Measurements from ENCODE around the gene THSD4.
"Not testable (repeated sequence)": the region's sequence is repeated elsewhere in the genome, so short reads cannot be mapped to it uniquely, and the experiment has no call there.

THSD4 gene

DNA sequence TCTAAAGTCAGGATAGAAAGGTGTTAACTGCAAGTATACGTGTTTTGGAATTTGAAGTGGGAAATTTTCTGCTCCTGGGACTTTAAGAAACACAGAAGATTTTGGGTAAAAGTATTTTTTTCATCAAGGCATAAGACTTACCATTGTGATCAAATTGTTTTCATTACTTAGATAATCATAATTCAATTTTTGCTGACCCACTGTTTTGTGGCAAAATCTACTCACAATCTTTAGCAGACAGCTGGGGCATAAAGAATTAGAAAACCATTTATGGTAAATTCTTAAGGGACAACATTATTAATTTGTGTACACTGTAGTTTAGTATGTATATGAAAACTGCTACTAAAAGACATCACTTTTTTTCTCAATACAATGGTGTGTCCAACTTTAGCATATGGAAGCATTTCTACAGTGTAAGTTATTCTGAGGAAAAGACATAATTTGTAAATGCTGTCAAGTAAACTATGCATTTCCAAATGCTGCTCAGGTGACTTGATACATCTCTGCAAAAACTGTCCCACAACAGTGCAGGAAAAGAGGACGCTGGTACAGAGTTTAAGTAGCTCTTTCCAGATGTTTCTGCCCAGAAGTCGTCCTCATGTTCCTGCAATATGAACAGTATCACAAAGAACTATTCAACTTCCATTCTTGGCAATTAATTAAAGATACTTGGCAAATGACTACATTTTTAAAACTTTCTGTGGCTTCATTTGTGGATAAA lies 52.3 kb downstream of the THSD4 start:
- Mint-ChIP-seq H3K4me3 (no peak overlapping the region), H3K36me3 (ENCODE audit: low read depth) (peaks cover under 1% of the 10 kb centered on the region), H3K27ac (no peak overlapping the region), H3K27me3 (peaks cover 13% of the 10 kb centered on the region), H3K4me1 (no peaks in the 10 kb centered on the region), H3K9me3 (peaks cover 20% of the 10 kb centered on the region)
- DNase-seq (no peak), ATAC-seq (no peak)

DNA sequence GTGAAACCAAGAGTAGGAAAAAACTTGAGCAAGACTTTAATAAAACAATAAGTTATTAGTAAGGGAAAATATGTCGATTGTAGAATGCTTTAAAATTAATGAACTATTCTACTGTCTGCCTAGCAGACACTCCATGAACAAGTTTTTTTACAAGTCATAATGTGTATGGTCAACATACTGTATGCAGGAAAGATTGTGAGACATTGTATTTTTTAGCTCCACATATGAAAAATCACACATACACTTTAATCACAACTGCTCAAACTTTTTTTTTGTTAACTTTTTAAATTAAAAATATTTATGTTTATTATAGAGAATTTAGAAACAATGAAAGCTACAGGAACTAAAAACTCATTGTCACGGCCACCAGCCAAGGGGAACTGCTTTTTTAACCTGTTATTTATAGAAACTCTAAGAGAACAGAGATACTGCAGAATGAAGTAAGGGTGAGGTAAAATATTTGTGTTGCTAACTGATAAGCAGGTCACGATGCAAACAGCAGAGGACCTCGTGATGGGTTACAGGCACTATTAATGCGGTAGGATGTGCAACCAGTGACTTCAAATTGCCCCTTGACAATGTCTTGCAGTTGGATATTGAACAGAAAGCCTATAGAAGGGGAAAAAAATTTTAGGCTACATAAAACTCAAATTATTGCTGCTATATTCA lies 53.0 kb downstream of the THSD4 start:
- Mint-ChIP-seq H3K4me3 (no peak overlapping the region), H3K4me1 (no peaks in the 10 kb centered on the region), H3K9me3 (peaks cover 16% of the 10 kb centered on the region), H3K27ac (no peak overlapping the region), H3K27me3 (peaks cover 13% of the 10 kb centered on the region), H3K36me3 (ENCODE audit: low read depth) (peaks cover 2% of the 10 kb centered on the region)
- DNase-seq = no peak
- no peak for ATAC-seq

DNA sequence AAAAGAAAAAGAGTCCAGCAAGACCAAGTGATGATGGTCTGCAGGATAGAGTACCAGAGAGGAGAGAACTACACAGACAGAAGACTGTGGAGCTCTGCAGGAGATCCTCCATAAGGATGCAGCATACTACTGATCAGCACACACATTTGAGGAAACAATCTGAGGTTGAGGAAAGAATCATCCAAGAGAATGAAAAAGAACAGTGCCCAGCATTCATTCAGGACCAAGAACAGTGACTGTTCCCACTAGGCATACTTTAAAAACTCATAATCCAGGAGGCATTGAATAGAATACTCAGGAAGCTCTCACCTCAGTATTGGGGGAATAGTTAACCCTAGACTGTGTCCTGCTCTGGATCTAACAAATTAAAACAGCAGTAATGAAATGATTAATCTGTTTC lies 54.9 kb downstream of the THSD4 start:
- Mint-ChIP-seq H3K27me3 (peaks cover 16% of the 10 kb centered on the region), H3K4me1 (no peaks in the 10 kb centered on the region), H3K9me3 (peaks cover 22% of the 10 kb centered on the region), H3K4me3 (no peak overlapping the region), H3K27ac (no peak overlapping the region), H3K36me3 (ENCODE audit: low read depth) (peaks cover 7% of the 10 kb centered on the region)
- DNase-seq = no peak
- ATAC-seq = no peak

DNA sequence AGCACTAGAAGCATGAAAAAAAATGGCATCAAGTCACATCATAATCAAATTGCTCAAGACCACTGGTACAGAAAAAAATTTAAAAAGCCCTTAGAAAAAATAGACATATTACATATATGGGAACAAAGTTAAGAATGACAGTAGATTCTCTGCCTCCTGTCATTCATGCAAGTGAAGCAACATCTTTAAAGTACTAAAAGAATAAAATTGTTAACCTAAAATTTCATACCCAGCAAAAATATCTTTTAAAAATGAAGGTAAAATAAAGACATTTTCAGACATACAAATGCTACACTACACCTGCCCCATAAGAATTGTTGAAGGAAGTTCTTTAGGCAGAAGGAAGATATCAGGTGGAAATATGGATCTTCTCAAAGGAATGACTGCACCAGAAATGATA lies 55.9 kb downstream of the THSD4 start:
- no peak for ATAC-seq
- Mint-ChIP-seq H3K27me3 (peaks cover 11% of the 10 kb centered on the region), H3K4me1 (no peaks in the 10 kb centered on the region), H3K9me3 (peaks cover 22% of the 10 kb centered on the region), H3K36me3 (ENCODE audit: low read depth) (peaks cover 7% of the 10 kb centered on the region), H3K4me3 (no peak overlapping the region), H3K27ac (no peak overlapping the region)
- no peak for DNase-seq

DNA sequence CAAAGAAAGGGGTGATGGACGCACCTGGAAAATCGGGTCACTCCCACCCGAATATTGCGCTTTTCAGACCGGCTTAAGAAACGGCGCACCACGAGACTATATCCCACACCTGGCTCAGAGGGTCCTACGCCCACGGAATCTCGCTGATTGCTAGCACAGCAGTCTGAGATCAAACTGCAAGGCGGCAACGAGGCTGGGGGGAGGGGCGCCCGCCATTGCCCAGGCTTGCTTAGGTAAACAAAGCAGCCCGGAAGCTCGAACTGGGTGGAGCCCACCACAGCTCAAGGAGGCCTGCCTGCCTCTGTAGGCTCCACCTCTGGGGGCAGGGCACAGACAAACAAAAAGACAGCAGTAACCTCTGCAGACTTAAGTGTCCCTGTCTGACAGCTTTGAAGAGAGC lies 59.1 kb downstream of the THSD4 start:
- H3K27ac Mint-ChIP-seq; H3K4me1 Mint-ChIP-seq; DNase-seq; H3K36me3 Mint-ChIP-seq (ENCODE audit: low read depth); ATAC-seq; H3K27me3 Mint-ChIP-seq; H3K4me3 Mint-ChIP-seq: not testable (repeated sequence)
- H3K9me3 Mint-ChIP-seq = peaks cover 22% of the 10 kb centered on the region

DNA sequence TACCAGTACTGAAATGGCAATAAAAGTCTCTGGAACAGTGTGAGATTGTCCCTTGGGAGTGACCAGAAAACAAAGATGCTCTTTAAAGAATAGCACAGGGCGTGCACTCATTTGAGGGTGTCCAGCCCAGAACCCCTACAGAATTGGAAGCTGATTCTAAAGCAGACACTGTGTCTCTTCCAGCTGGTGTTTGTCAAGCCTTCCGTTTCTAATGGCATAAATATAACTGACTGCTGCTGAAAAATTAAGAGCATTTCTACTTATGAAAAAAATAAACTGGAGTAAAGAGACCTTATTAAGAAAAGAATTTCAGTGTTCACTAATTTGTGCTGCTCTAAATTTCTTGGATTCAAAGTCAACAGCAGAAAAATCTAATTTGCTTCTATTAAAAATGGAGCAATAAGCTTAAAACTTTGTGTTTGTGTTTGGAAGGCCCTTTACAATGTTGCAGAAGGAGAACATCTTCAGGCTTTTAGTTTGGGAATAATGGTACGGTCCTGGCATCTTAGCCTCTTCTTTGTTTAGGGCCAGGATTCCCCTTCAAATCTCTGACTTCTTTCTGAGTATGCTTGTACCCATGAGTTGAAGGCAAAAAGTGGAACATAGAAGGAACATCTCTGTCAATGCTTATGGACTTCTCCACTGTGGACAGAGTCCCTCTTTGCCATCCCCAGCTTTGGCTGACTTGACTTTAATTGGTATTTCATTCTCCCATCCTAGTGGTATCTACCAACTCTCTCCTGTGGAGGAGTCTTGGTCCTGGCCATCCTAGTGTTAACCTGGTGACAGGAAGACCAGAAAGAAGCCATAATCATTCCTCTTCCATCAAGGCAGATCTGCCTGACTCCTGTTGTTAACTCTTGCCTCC lies 65.9 kb downstream of the THSD4 start:
- H3K36me3 Mint-ChIP-seq (ENCODE audit: low read depth) = no peaks in the 10 kb centered on the region
- H3K4me1 Mint-ChIP-seq = no peaks in the 10 kb centered on the region
- ATAC-seq = no peak
- no peak overlapping the region for H3K4me3 Mint-ChIP-seq
- H3K27me3 Mint-ChIP-seq = peaks cover 5% of the 10 kb centered on the region
- no peak overlapping the region for H3K27ac Mint-ChIP-seq
- no peaks in the 10 kb centered on the region for H3K9me3 Mint-ChIP-seq
- DNase-seq = no peak

DNA sequence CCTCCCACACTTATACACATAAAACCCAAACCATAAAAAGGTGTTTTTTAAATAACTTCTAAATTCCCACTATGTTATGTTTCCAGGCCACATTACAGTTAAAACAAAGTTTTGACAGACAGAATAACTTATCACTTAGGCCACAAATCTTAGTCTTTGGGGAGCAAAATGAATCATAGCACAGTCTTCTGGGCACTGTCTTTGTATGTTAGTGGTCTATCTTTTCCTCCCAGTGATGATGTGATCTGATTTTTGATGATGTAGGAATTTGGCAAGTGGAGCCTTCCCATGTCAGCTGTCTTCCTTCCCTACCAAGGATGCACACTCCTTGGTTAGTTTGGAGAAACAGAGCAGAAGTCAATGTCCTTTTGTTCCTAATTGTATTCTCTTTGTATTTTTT lies 67.3 kb downstream of the THSD4 start:
- ATAC-seq (no peak), DNase-seq (no peak)
- Mint-ChIP-seq H3K27ac (no peak overlapping the region), H3K4me3 (no peak overlapping the region), H3K4me1 (no peaks in the 10 kb centered on the region), H3K36me3 (ENCODE audit: low read depth) (no peaks in the 10 kb centered on the region), H3K27me3 (peaks cover 5% of the 10 kb centered on the region), H3K9me3 (no peaks in the 10 kb centered on the region)

DNA sequence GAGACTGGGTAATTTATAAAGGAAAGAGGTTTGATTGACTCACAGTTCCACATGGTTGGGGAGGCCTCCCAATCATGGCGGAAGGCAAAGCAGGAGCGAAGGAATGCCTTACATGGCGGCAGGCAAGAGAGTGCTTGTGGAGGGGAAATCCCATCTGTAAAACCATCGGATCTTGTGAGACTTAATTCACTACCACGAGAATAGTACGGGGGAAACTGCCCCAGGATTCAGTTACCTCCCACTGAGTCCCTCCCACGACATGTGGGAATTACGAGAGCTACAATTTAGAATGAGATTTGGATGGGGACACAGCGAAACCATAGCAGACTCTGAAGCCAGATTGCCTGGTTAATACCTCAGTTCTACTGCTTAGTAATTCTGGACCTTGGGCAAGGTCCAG lies 67.8 kb downstream of the THSD4 start:
- Mint-ChIP-seq H3K4me1 (no peaks in the 10 kb centered on the region), H3K4me3 (no peak overlapping the region), H3K9me3 (no peaks in the 10 kb centered on the region), H3K36me3 (ENCODE audit: low read depth) (no peaks in the 10 kb centered on the region), H3K27ac (no peak overlapping the region), H3K27me3 (peaks cover 5% of the 10 kb centered on the region)
- DNase-seq (no peak), ATAC-seq (no peak)

DNA sequence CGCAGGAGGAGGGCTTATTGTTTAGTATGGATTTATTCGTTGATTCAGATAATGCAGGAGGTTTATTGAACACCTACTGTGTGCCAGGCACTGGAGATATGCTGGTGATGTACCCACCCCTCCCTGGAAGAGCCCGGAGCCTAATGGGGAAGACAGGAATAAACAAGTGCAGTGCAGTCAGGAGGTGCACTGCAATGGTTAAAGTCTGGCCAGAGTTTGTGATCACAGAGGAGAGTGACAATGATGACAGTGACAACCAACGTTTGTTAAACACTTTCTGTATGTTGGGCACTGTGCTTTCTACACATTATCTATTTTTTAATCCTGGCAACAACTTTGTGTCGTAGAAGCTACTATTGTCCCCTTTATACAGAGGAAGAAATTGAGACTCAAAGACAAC lies 70.4 kb downstream of the THSD4 start:
- no peaks in the 10 kb centered on the region for H3K9me3 Mint-ChIP-seq
- H3K4me1 Mint-ChIP-seq = no peaks in the 10 kb centered on the region
- DNase-seq = no peak
- H3K27me3 Mint-ChIP-seq = peaks cover 5% of the 10 kb centered on the region
- no peak overlapping the region for H3K27ac Mint-ChIP-seq
- no peak for ATAC-seq
- no peak overlapping the region for H3K4me3 Mint-ChIP-seq
- no peaks in the 10 kb centered on the region for H3K36me3 Mint-ChIP-seq (ENCODE audit: low read depth)

DNA sequence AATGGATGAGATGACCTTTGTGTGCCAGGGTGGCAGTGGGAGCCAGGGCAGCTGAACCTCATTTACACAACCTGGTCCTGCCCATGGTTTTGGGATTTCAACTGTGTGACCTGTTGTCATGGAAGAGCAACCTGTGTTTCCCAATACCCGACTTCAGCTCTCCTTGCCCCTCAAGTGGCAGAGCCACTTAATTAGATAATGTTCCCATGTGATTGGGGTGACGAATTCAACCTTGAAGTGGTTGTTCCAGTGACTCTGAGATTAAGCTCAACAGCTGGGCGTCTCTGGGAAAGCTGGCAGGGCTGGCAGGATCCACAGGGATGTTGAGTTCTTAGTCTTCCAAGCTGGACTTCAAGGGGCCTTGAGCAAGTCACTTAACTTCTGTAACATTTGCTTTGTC lies 71.0 kb downstream of the THSD4 start:
- no peaks in the 10 kb centered on the region for H3K36me3 Mint-ChIP-seq (ENCODE audit: low read depth)
- ATAC-seq = no peak

DNA sequence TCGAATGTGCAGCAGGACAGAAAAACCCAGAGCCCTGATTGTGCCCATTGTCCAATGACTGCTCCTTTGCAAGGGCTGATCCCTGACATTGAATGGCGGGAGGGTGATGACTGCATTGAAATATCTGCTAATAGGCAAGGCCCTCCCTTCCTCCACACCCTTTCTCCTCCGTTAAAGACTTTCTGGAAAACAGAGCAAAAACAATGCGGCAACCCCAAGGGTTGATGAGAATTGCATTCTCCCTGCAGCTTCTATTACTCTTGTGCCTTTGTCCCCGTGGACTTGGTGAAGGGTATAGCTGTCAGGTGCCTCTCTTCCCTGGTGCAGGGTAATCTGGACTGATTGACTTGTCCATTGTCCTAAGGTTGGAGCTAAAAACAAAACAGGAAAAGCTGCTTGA lies 71.8 kb downstream of the THSD4 start:
- DNase-seq = no peak
- Mint-ChIP-seq H3K27me3 (peaks cover 5% of the 10 kb centered on the region), H3K9me3 (no peaks in the 10 kb centered on the region), H3K36me3 (ENCODE audit: low read depth) (no peaks in the 10 kb centered on the region), H3K4me1 (no peaks in the 10 kb centered on the region), H3K27ac (no peak overlapping the region), H3K4me3 (no peak overlapping the region)
- ATAC-seq = no peak

More for the DNA sequence above, 71.0 kb downstream of the THSD4 start:
- no peak for DNase-seq
- Mint-ChIP-seq H3K9me3 (no peaks in the 10 kb centered on the region), H3K4me3 (no peak overlapping the region), H3K27me3 (peaks cover 5% of the 10 kb centered on the region), H3K27ac (no peak overlapping the region), H3K4me1 (no peaks in the 10 kb centered on the region)

DNA sequence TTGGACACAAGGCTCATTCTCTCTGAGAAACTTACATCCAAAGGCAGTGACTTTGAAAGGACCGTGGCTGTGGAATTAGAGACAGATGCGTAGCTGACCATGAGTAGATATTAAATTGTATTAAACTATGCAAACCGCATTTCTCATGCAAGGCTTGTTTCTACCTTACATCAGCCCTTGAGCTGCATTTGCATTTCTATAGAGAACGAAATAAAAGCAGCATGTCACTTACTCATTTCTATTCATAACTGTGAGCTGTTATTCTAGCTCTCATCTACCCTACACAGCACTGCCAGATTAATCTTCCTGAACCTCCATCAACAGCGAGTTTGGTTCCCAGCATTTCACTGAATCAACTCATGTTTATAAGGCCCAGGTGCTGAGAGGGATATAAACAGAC lies 72.3 kb downstream of the THSD4 start:
- H3K4me1 Mint-ChIP-seq = no peaks in the 10 kb centered on the region
- no peak for ATAC-seq
- DNase-seq = no peak
- no peak overlapping the region for H3K4me3 Mint-ChIP-seq
- peaks cover 5% of the 10 kb centered on the region for H3K27me3 Mint-ChIP-seq
- H3K27ac Mint-ChIP-seq = no peak overlapping the region
- H3K9me3 Mint-ChIP-seq = no peaks in the 10 kb centered on the region
- H3K36me3 Mint-ChIP-seq (ENCODE audit: low read depth) = no peaks in the 10 kb centered on the region

DNA sequence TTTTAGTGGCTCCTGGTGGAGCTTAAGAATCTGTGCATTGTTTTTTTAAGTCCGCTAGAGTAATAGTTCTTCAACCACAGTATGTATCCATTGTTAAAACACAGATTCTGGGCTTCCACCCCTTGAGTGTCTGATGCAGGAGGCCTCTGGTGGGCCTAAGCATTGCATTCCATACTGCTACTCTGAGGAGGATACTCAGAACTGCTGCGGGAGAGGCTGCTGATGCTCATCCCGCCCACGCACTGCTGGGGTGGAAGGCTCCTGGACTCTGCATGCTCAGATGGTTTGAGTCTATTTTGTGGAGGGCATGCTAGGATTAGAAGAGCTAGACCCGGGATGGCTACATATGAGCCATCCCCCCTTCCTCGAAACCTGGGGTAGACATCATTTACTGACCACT lies 74.4 kb downstream of the THSD4 start:
- Mint-ChIP-seq H3K27ac (no peak overlapping the region), H3K9me3 (no peaks in the 10 kb centered on the region), H3K4me1 (no peaks in the 10 kb centered on the region), H3K27me3 (peaks cover 7% of the 10 kb centered on the region), H3K36me3 (ENCODE audit: low read depth) (no peaks in the 10 kb centered on the region), H3K4me3 (no peak overlapping the region)
- ATAC-seq (no peak), DNase-seq (no peak)

DNA sequence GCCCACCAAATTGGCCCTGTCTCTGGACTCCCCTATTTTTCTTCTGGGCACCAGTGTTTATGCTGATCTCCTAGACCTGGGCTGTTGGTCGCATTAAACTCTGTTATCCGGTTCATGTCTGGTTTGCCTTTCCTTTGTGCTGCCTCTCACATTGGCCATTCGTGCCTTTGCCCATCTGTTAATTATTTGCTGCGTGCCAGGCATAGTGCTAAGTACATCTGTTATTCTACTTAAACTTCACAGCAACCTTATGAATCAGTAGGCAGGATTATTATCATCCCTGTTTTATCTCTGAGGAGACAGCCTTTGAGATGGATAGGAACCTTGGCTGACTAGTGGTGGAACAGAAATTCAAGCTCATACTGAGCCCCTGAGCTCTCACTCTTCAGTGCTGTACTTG lies 76.0 kb downstream of the THSD4 start:
- DNase-seq = no peak
- Mint-ChIP-seq H3K4me1 (no peaks in the 10 kb centered on the region), H3K36me3 (ENCODE audit: low read depth) (no peaks in the 10 kb centered on the region), H3K27ac (no peak overlapping the region), H3K9me3 (no peaks in the 10 kb centered on the region), H3K4me3 (no peak overlapping the region), H3K27me3 (peaks cover 9% of the 10 kb centered on the region)
- no peak for ATAC-seq

DNA sequence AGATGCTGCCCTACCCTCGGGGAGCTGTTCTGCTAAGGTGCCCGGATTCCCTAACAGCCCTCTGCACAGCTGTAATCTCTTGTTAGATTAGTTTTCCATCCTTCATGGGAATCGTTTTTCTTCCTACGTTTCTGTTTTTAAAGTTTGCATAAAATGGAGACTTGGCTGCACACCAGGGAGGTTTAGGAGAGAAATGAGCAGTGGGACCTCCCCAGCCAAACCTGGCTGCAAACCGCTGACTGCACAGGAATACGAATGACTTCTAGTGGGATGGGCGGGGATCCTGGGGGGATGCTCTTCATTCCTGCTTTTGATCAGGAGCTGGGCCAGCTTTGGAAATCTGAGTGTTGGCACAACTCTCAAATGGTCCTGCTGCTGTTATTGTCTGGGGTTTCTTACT lies 77.5 kb downstream of the THSD4 start:
- H3K4me3 Mint-ChIP-seq = no peak overlapping the region

More for the DNA sequence above, 77.5 kb downstream of the THSD4 start:
- no peak for ATAC-seq
- Mint-ChIP-seq H3K4me1 (no peaks in the 10 kb centered on the region), H3K36me3 (ENCODE audit: low read depth) (no peaks in the 10 kb centered on the region), H3K27ac (no peak overlapping the region), H3K27me3 (peaks cover 10% of the 10 kb centered on the region), H3K9me3 (no peaks in the 10 kb centered on the region)
- DNase-seq = no peak

Measured in activated naive CD8-positive, alpha-beta T cell treated with anti-CD3 and anti-CD28 coated beads, Interleukin-2, amount 50 U/mL, for 24 hours (primary cell).